ENCODE data around the gene DYNC1LI2. TPM values are rescaled to one million over a fixed set of nuclear protein-coding genes. Genes with fewer than 3 reads are reported as not detected.

The DYNC1LI2 gene
- total and polyA plus RNA-seq, 2 of the 8 experiments (the other 6 are each of a cell fraction or from before 2014, with no cell fraction given), result 35.0 to 70.8 TPM

GRCh38 chr16:66728117-66728787, 23.2 kb downstream of the DYNC1LI2 start:
- no peak overlapping the region for H2AK5ac ChIP-seq (ENCODE audit: low read depth, low read length)
- H3K9ac ChIP-seq (replicated peaks in 1 of 4; ENCODE audit: extremely low read depth in 1 of 4, low read depth in 3 of 4, low read length in 3 of 4), result no peak overlapping the region
- H3K36me3 ChIP-seq (ENCODE audit: control insufficient read depth in 2 of 4, insufficient read depth in 4 of 4, low read length in 3 of 4), result peaks cover 23 to 91% (median 73%) of the 10 kb centered on the region in 4 experiments
- FAIRE-seq (peak; percentile 85), DNase-seq (ENCODE audit: low read depth in 1 of 2, low spot score in 2 of 2) (no peak)
- no peak overlapping the region for H3K18ac ChIP-seq (ENCODE audit: extremely low read depth, low read length)
- peaks cover 2 to 3% of the 10 kb centered on the region in 2 experiments for H4K20me1 ChIP-seq (replicated peaks in 1 of 2; ENCODE audit: control insufficient read depth in 1 of 2, insufficient read depth in 2 of 2, low read length in 2 of 2)
- H3K9me3 ChIP-seq (ENCODE audit: insufficient read depth in 2 of 2, low read depth in 1 of 2, low read length in 1 of 2), result no peaks in the 10 kb centered on the region
- CTCF ChIA-PET (ENCODE audit: partially characterized antibody), result interaction anchor here (0.7 to 8.6 kb wide), 30 partner anchors 11 to 321 kb away, joined by 3 to 170 read pairs (median 4); partner anchors contain the start of genes DYNC1LI2 and NAE1
- peaks cover 0 to 6% (median 5%) of the 10 kb centered on the region in 4 experiments; a peak in 6 of 7 replicates for H3K4me1 ChIP-seq (replicated peaks in 1 of 4; ENCODE audit: control insufficient read depth in 3 of 4, insufficient read depth in 4 of 4, low read length in 3 of 4)
- no peak overlapping the region for H3K4me3 ChIP-seq (ENCODE audit: extremely low read depth in 1 of 4, insufficient read depth in 2 of 4, low read depth in 3 of 4, low read length in 4 of 4)
- no peaks in the 10 kb centered on the region for H3K27me3 ChIP-seq (replicated peaks in 1 of 4; ENCODE audit: control insufficient read depth in 3 of 4, extremely low read depth in 1 of 4, insufficient read depth in 3 of 4, low read length in 3 of 4)
- no peak overlapping the region for H2BK20ac ChIP-seq (ENCODE audit: low read length)
- H2BK12ac ChIP-seq (ENCODE audit: low read depth, low read length), result no peak overlapping the region
- no peak overlapping the region for H2AFZ ChIP-seq (ENCODE audit: low read length)
- H3K14ac ChIP-seq (ENCODE audit: insufficient read length), result no peak overlapping the region
- H3K56ac ChIP-seq (replicated peaks; ENCODE audit: insufficient read length, low read depth, low read length), result no peak overlapping the region
- H2BK120ac ChIP-seq (replicated peaks; ENCODE audit: low read depth, low read length), result no peak overlapping the region
- POLR2A ChIA-PET (ENCODE audit: partially characterized antibody), result interaction anchor here (0.9 to 6.9 kb wide), 5 partner anchors 10 to 140 kb away, joined by 3 to 57 read pairs (median 7); partner anchors contain the start of gene DYNC1LI2
- H4K5ac ChIP-seq (ENCODE audit: insufficient read length, low read depth, low read length), result no peak overlapping the region
- no peaks in the 10 kb centered on the region; the same call in 1 of the 2 replicates for H3K23me2 ChIP-seq (ENCODE audit: low read depth, low read length)
- H2BK5ac ChIP-seq (ENCODE audit: low read depth, low read length), result peak overlapping the region; percentile 67; the same call in 1 of the 2 replicates
- no peak overlapping the region for H3K4me2 ChIP-seq (ENCODE audit: insufficient read depth in 1 of 2, low read depth in 2 of 2, low read length in 2 of 2)
- WGBS, 2 experiments (ENCODE audit: extremely low coverage in 1 of 2, insufficient coverage in 1 of 2, insufficient read length in 1 of 2, insufficient replicate concordance in 2 of 2, low coverage in 1 of 2, low lambda C conversion rate in 2 of 2, missing lambda C conversion rate in 1 of 2), result 73% methylated on average over 3 of the region's 3 CpGs; no CpG with 5 or more reads in 1 of the 2 experiments
- H2BK15ac ChIP-seq (ENCODE audit: low read length), result no peak overlapping the region
- H3K79me1 ChIP-seq (ENCODE audit: low read depth, low read length), result no peaks in the 10 kb centered on the region
- TF ChIP-seq CTCF (IDR thresholded peaks at IDR 0.05; ENCODE audit: control extremely low read depth in 1 of 3, insufficient read depth in 1 of 3, low read depth in 1 of 3, low read length in 3 of 3) (peak in 2 of 3 experiments; percentile 52 to 58; a peak in 3 of 4 replicates), RAD21 (IDR thresholded peaks at IDR 0.05 in 1 of 2, conservative IDR thresholded peaks at IDR 0.05 in 1 of 2; ENCODE audit: low read depth in 2 of 2, low read length in 2 of 2) (peak; percentile 37 to 50), SIRT6 (IDR thresholded peaks at IDR 0.05; ENCODE audit: low read length) (no peak)
- H3K23ac ChIP-seq (ENCODE audit: insufficient read length), result no peak overlapping the region
- H4K8ac ChIP-seq (ENCODE audit: extremely low read depth, insufficient read depth, low read length), result no peak overlapping the region
- no peak overlapping the region for H4K91ac ChIP-seq (replicated peaks; ENCODE audit: insufficient read length, low read length)
- no peak overlapping the region; the same call in 1 of the 2 replicates for H3K27ac ChIP-seq (ENCODE audit: low read depth, low read length)
- no peak overlapping the region for H3K4ac ChIP-seq (replicated peaks; ENCODE audit: insufficient read length, low read depth, low read length)
- no peaks in the 10 kb centered on the region for H3K79me2 ChIP-seq (ENCODE audit: control insufficient read depth in 1 of 2, insufficient read depth in 2 of 2, low read length in 2 of 2)
